IMR-90 (cell line): ENCODE data around the gene CHRNA10. TPM values are rescaled to one million over a fixed set of nuclear protein-coding genes. Genes with fewer than 3 reads are reported as not detected.

Source experiments
- ATAC-seq: fragments of 200-7000 bp; cut with Tn5 transposase; 2 replicates; pipeline ENCODE4 v1.9.1; 2020; ENCODE audit warnings: low read depth, mild to moderate bottlenecking, moderate library complexity
- BruUV-seq: library from RNA; stranded (reverse); fragments of 400-500 nt; replicated peaks from 2 replicates; lab custom pipeline; 2021; lab: Mats Ljungman, UMichigan
- CTCF ChIA-PET: fragments of 300-600 bp; formaldehyde crosslinking; extraction: SDS; loops from one replicate; lab custom pipeline; 2021; ENCODE audit warnings: antibody characterized with exemption; lab: Yijun Ruan, JAX
- POLR2A ChIA-PET: fragments of 300-600 bp; sonication (Branson Sonifier 250); formaldehyde crosslinking; loops from one replicate; lab custom pipeline; 2022; ENCODE audit warnings: antibody characterized with exemption; ENCODE audit not compliant: unreplicated experiment; lab: Charles Lee
- DNase-seq: peaks from one replicate; pipeline ENCODE4 v3.0.0; 2013
- H2AFZ ChIP-seq: replicated peaks from 2 replicates; pipeline ENCODE3; 2013; ENCODE audit warnings: low read length, mild to moderate bottlenecking; ENCODE audit not compliant: poor library complexity
- H2AK5ac ChIP-seq: 2 replicates; pipeline ENCODE4 v1.6.1; 2013; ENCODE audit warnings: low read depth, low read length, inconsistent platforms
- H2AK9ac ChIP-seq: replicated peaks from 2 replicates; pipeline ENCODE3; 2013; ENCODE audit warnings: mild to moderate bottlenecking, low read depth, low read length, moderate library complexity; ENCODE audit not compliant: poor library complexity
- H2BK120ac ChIP-seq: 2 replicates; pipeline ENCODE4 v1.6.1; 2013; ENCODE audit warnings: low read depth, low read length, inconsistent platforms
- H2BK15ac ChIP-seq: 3 replicates; pipeline ENCODE4 v1.6.1; 2013; ENCODE audit warnings: low read depth, low read length, inconsistent platforms
- H2BK20ac ChIP-seq: 2 replicates; pipeline ENCODE4 v1.6.1; 2013; ENCODE audit warnings: low read depth, mild to moderate bottlenecking, inconsistent platforms, low read length, moderate library complexity
- H2BK5ac ChIP-seq: 2 replicates; pipeline ENCODE4 v1.6.1; 2013; ENCODE audit warnings: mild to moderate bottlenecking, low read depth, low read length, inconsistent platforms; ENCODE audit not compliant: poor library complexity, severe bottlenecking
- H3K14ac ChIP-seq: replicated peaks from 2 replicates; pipeline ENCODE4 v1.6.1; 2013; ENCODE audit warnings: low read depth, low read length, inconsistent platforms
- H3K18ac ChIP-seq: 2 replicates; pipeline ENCODE4 v1.6.1; 2013; ENCODE audit warnings: low read depth, low read length, control low read depth
- H3K23ac ChIP-seq: 2 replicates; pipeline ENCODE4 v1.6.1; 2013; ENCODE audit warnings: low read depth, low read length, inconsistent platforms
- H3K27ac ChIP-seq: 2 replicates; pipeline ENCODE4 v1.5.1; 2013; ENCODE audit warnings: mild to moderate bottlenecking, control low read depth, low read length; ENCODE audit not compliant: insufficient read depth
- H3K27me3 ChIP-seq: 2 replicates; pipeline ENCODE4 v1.6.1; 2013; ENCODE audit warnings: low read length; ENCODE audit not compliant: control insufficient read depth, insufficient read depth
- H3K36me3 ChIP-seq: 2 replicates; pipeline ENCODE4 v1.6.1; 2013; ENCODE audit warnings: low read length, mixed read lengths; ENCODE audit not compliant: control insufficient read depth, insufficient read depth
- H3K4ac ChIP-seq: 2 replicates; pipeline ENCODE4 v1.6.1; 2013; ENCODE audit warnings: low read depth, low read length, inconsistent platforms
- H3K4me1 ChIP-seq: 2 replicates; pipeline ENCODE4 v1.6.1; 2013; ENCODE audit warnings: low read length, mixed read lengths; ENCODE audit not compliant: control insufficient read depth, insufficient read depth
- H3K4me2 ChIP-seq: 2 replicates; pipeline ENCODE4 v1.6.1; 2013; ENCODE audit warnings: low read depth, mild to moderate bottlenecking, control low read depth, low read length, moderate library complexity
- H3K4me3 ChIP-seq: 2 replicates; pipeline ENCODE4 v1.5.1; 2013; ENCODE audit warnings: low read depth, mild to moderate bottlenecking, control low read depth, low read length, moderate library complexity; ENCODE audit not compliant: insufficient read depth
- H3K56ac ChIP-seq: 2 replicates; pipeline ENCODE4 v1.6.1; 2013; ENCODE audit warnings: low read length, inconsistent platforms; ENCODE audit not compliant: insufficient read depth; ENCODE audit errors: extremely low read depth
- H3K79me1 ChIP-seq, 2 experiments: 2 replicates each; pipeline ENCODE4 v1.6.1; 2013; ENCODE audit warnings: low read length in 2 of 2, inconsistent platforms in 1 of 2, low read depth in 1 of 2
- H3K9ac ChIP-seq: 2 replicates; pipeline ENCODE4 v1.6.1; 2013; ENCODE audit warnings: low read depth, low read length, control low read depth
- H3K9me1 ChIP-seq: 2 replicates; pipeline ENCODE4 v1.6.1; 2013; ENCODE audit warnings: low read length, inconsistent platforms; ENCODE audit not compliant: insufficient read depth
- H3K9me3 ChIP-seq: 2 replicates; pipeline ENCODE4 v1.6.1; 2013; ENCODE audit warnings: low read length; ENCODE audit not compliant: control insufficient read depth, insufficient read depth
- H4K20me1 ChIP-seq: 2 replicates; pipeline ENCODE4 v1.6.1; 2013; ENCODE audit warnings: low read length, inconsistent platforms; ENCODE audit not compliant: insufficient read depth
- H4K5ac ChIP-seq: 2 replicates; pipeline ENCODE4 v1.6.1; 2013; ENCODE audit warnings: mild to moderate bottlenecking, low read depth, low read length, control low read depth
- H4K8ac ChIP-seq, 2 experiments: 2 replicates each; pipeline ENCODE4 v1.6.1; 2013; ENCODE audit warnings: low read depth in 2 of 2, low read length in 2 of 2, control low read depth in 1 of 2, inconsistent platforms in 1 of 2
- H4K91ac ChIP-seq: 2 replicates; pipeline ENCODE4 v1.6.1; 2013; ENCODE audit warnings: low read depth, low read length, inconsistent platforms; ENCODE audit not compliant: insufficient read depth
- BHLHE40 ChIP-seq: fragments of 150-350 bp; IDR thresholded peaks from 2 replicates; pipeline ENCODE4 v1.6.1; 2016; ENCODE audit warnings: mild to moderate bottlenecking, low read depth, low read length
- CEBPB ChIP-seq: IDR thresholded peaks from 2 replicates; pipeline ENCODE4 v1.6.1; 2012; ENCODE audit warnings: low read depth, low read length, improper control_type of control experiment
- CHD1 ChIP-seq: IDR thresholded peaks from 2 replicates; pipeline ENCODE4 v1.6.1; 2012; ENCODE audit warnings: low read depth, low read length, improper control_type of control experiment
- CTCF ChIP-seq: conservative IDR thresholded peaks from 2 replicates; pipeline ENCODE4 v1.5.1; 2012; ENCODE audit warnings: mild to moderate bottlenecking, low read depth, low read length, improper control_type of control experiment
- ELK1 ChIP-seq: fragments of 150-350 bp; IDR thresholded peaks from 2 replicates; pipeline ENCODE4 v1.6.1; 2016; ENCODE audit warnings: low read depth, mild to moderate bottlenecking, low read length, moderate library complexity, borderline replicate concordance
- FOS ChIP-seq: fragments of 150-350 bp; IDR thresholded peaks from 2 replicates; pipeline ENCODE4 v1.6.1; 2016; ENCODE audit warnings: low read depth, low read length
- MAFK ChIP-seq: IDR thresholded peaks from 2 replicates; pipeline ENCODE4 v1.6.1; 2012; ENCODE audit warnings: low read depth, low read length, improper control_type of control experiment
- MAZ ChIP-seq: IDR thresholded peaks from 2 replicates; pipeline ENCODE4 v1.6.1; 2012; ENCODE audit warnings: low read depth, mild to moderate bottlenecking, low read length, improper control_type of control experiment, moderate library complexity, borderline replicate concordance
- MXI1 ChIP-seq: IDR thresholded peaks from 2 replicates; pipeline ENCODE4 v1.6.1; 2012; ENCODE audit warnings: low read depth, mild to moderate bottlenecking, low read length, moderate library complexity, borderline replicate concordance
- NFE2L2 ChIP-seq: fragments of 150-350 bp; IDR thresholded peaks from 2 replicates; pipeline ENCODE4 v1.6.1; 2016; ENCODE audit warnings: low read depth, mild to moderate bottlenecking, low read length
- POLR2A ChIP-seq: IDR thresholded peaks from 2 replicates; pipeline ENCODE4 v1.6.1; 2012; ENCODE audit warnings: mild to moderate bottlenecking, low read depth, low read length
- RAD21 ChIP-seq: IDR thresholded peaks from 2 replicates; pipeline ENCODE4 v1.6.1; 2012; ENCODE audit warnings: low read length, improper control_type of control experiment
- RCOR1 ChIP-seq: IDR thresholded peaks from 2 replicates; pipeline ENCODE4 v1.6.1; 2012; ENCODE audit warnings: mild to moderate bottlenecking, low read length, improper control_type of control experiment; ENCODE audit not compliant: insufficient replicate concordance
- RFX5 ChIP-seq: IDR thresholded peaks from 2 replicates; pipeline ENCODE4 v1.8.0; 2012; ENCODE audit warnings: low read depth, mild to moderate bottlenecking, low read length, moderate library complexity
- SMC3 ChIP-seq: fragments of 150-350 bp; IDR thresholded peaks from 2 replicates; pipeline ENCODE4 v1.6.1; 2016; ENCODE audit warnings: low read depth, mild to moderate bottlenecking, antibody characterized with exemption, low read length, moderate library complexity
- USF2 ChIP-seq: fragments of 150-350 bp; IDR thresholded peaks from 2 replicates; pipeline ENCODE4 v1.6.1; 2017; ENCODE audit warnings: mild to moderate bottlenecking, antibody characterized with exemption, low read length, low read depth
- WGBS, 2 experiments: methylation state at CpG; one replicate each; pipeline versions ENCODE4 v1.1.5 to v1.1.7; 2013; ENCODE audit warnings: missing lambda C conversion rate in 2 of 2; ENCODE audit not compliant: insufficient read length in 1 of 2; ENCODE audit errors: extremely low coverage in 2 of 2; 5-methylcytosine and 5-hydroxymethylcytosine counted together
- dilution Hi-C: fragments of 300-500 bp; cut with HindIII; formaldehyde crosslinking; loops from one replicate; pipeline ENCODE4 v1.14.3; 2018; ENCODE audit warnings: low sequenced_read_pairs; ENCODE audit not compliant: unreplicated experiment
- in situ Hi-C: fragments of 300-500 bp; cut with MboI; formaldehyde crosslinking; loops from 3 replicates; pipeline ENCODE4 v1.14.3; 2019; ENCODE audit warnings: low sequenced_read_pairs, inconsistent platforms, mixed read lengths
- intact Hi-C: fragments of 100-400 bp; cut with micrococcal nuclease; formaldehyde crosslinking; loops from 2 replicates; pipeline ENCODE4 v1.10.0; 2022
- polyA plus RNA-seq, 3 experiments: library from polyadenylated mRNA; depleted of rRNA; stranded (reverse); fragments of >200 nt; gene quantifications; 2 replicates each; pipeline ENCODE4 v1.2.3, GENCODE V29; 2012; ENCODE audit warnings: low replicate concordance in 1 of 3
- total RNA-seq: library from RNA; depleted of rRNA; stranded (reverse); fragments of >200 nt; gene quantifications from 2 replicates; pipeline ENCODE4 v1.2.3, GENCODE V29; 2012

The CHRNA10 gene
- total and polyA plus RNA-seq, 2 of the 4 experiments (the other 2 are of a cell fraction) = 0.36 to 0.79 TPM

- Histone ChIP-seq H3K9ac (no peak overlapping the region), H3K9me1 (no peaks in the 10 kb centered on the region), H4K20me1 (no peaks in the 10 kb centered on the region), H2BK120ac (no peak overlapping the region), H3K14ac (no peak overlapping the region), H3K4me1 (peaks cover 3% of the 10 kb centered on the region), H3K27ac (no peak overlapping the region), H3K79me1 (no peaks in the 10 kb centered on the region), H4K8ac (no peak overlapping the region), H2AK9ac (no peak overlapping the region), H2AFZ (no peak overlapping the region), H3K23ac (no peak overlapping the region), H3K56ac (no peak overlapping the region), H3K4me2 (no peak overlapping the region), H4K5ac (no peak overlapping the region), H2BK20ac (no peak overlapping the region), H3K4ac (no peak overlapping the region), H3K9me3 (no peaks in the 10 kb centered on the region), H4K91ac (no peak overlapping the region), H2AK5ac (no peak overlapping the region), H3K4me3 (no peak overlapping the region), H3K18ac (no peak overlapping the region), H3K27me3 (peaks cover 54% of the 10 kb centered on the region), H3K36me3 (no peaks in the 10 kb centered on the region), H2BK15ac (no peak overlapping the region), H2BK5ac (no peak overlapping the region)
- intact Hi-C loops = no loop called here
- no peak for DNase-seq
- dilution Hi-C loops = no loop called here
- POLR2A ChIA-PET = no interaction called here
- no peak for ATAC-seq
- TF ChIP-seq POLR2A = no peak
- TF ChIP-seq RFX5 = no peak
- no peak for TF ChIP-seq BHLHE40
- TF ChIP-seq FOS = no peak
- no peak for TF ChIP-seq ELK1
- no peak for TF ChIP-seq NFE2L2
- no peak for TF ChIP-seq USF2
- no peak for TF ChIP-seq RAD21
- TF ChIP-seq MXI1 = no peak
- TF ChIP-seq SMC3 = no peak
- TF ChIP-seq CHD1 = no peak
- no peak for TF ChIP-seq CTCF
- TF ChIP-seq CEBPB = no peak
- no peak for TF ChIP-seq MAFK
- no peak for TF ChIP-seq MAZ
- TF ChIP-seq RCOR1 = no peak
- CTCF ChIA-PET = no interaction called here
- in situ Hi-C loops = no loop called here
- WGBS, 2 experiments = no CpG with 5 or more reads among the region's 14 CpGs
- no TSS peak for BruUV-seq
Measured at GRCh38 chr11:3639841-3640240, 31.3 kb downstream of the CHRNA10 start.
